Activated CD8-positive, alpha-beta T cell treated with anti-CD3 and anti-CD28 coated beads for 36 hours (primary cell): ENCODE measurements around the gene THAP3. TPM values are rescaled to one million over a fixed set of nuclear protein-coding genes. Genes with fewer than 3 reads are reported as not detected.

ENCODE experiments used
- ATAC-seq: fragments of 200-7000 bp; cut with Tn5 transposase; one replicate; pipeline ENCODE4 v1.10.0; 2021; ENCODE audit warnings: mild to moderate bottlenecking, moderate library complexity
- CTCF ChIA-PET: fragments of 350-600 bp; sonication (Branson Sonifier 250); formaldehyde crosslinking; loops from one replicate; lab custom pipeline; 2021; ENCODE audit warnings: antibody characterized with exemption; lab: Charles Lee
- POLR2A ChIA-PET: fragments of 350-600 bp; sonication (Branson Sonifier 250); formaldehyde crosslinking; loops from one replicate; lab custom pipeline; 2021; ENCODE audit warnings: antibody characterized with exemption; lab: Charles Lee
- DNase-seq: peaks from one replicate; pipeline ENCODE4 v3.0.0-alpha.2; 2020
- H3K27ac Mint-ChIP-seq: one replicate; pipeline ENCODE4 v1.8.0; 2021; ENCODE audit warnings: mild to moderate bottlenecking, mixed read lengths
- H3K27me3 Mint-ChIP-seq: one replicate; pipeline ENCODE4 v1.8.0; 2021; ENCODE audit warnings: mixed read lengths
- H3K36me3 Mint-ChIP-seq: one replicate; pipeline ENCODE4 v1.8.0; 2021; ENCODE audit warnings: low read depth, mixed read lengths
- H3K4me1 Mint-ChIP-seq: one replicate; pipeline ENCODE4 v1.8.0; 2021; ENCODE audit warnings: low read depth, mixed read lengths
- H3K4me3 Mint-ChIP-seq: one replicate; pipeline ENCODE4 v1.8.0; 2021; ENCODE audit warnings: mild to moderate bottlenecking, moderate library complexity, mixed read lengths
- H3K9me3 Mint-ChIP-seq: one replicate; pipeline ENCODE4 v1.8.0; 2021; ENCODE audit warnings: mixed read lengths
- CTCF ChIP-seq: fragments of 200-600 bp; IDR thresholded peaks from one replicate; pipeline ENCODE4 v1.8.0; 2022; ENCODE audit warnings: antibody characterized with exemption, mild to moderate bottlenecking
- intact Hi-C: fragments of 100-400 bp; cut with micrococcal nuclease; formaldehyde crosslinking; loops from one replicate; pipeline ENCODE4 v1.10.0; 2022
- total RNA-seq, 2 experiments: library from RNA; stranded (reverse); gene quantifications; one replicate each; pipeline ENCODE4 v1.2.3, GENCODE V29; 2021

Gene THAP3
- total RNA-seq, 2 experiments from 2014 or later, result 19.0 to 24.5 TPM

GRCh38 chr1:6619045-6619444, 5.6 kb upstream of the THAP3 start:
- DNase-seq, result no peak
- ChIA-PET POLR2A (no interaction called here), CTCF (no interaction called here)
- Mint-ChIP-seq H3K36me3 (peaks cover 30% of the 10 kb centered on the region), H3K27ac (no peak overlapping the region), H3K27me3 (no peaks in the 10 kb centered on the region), H3K4me3 (no peak overlapping the region), H3K9me3 (no peaks in the 10 kb centered on the region), H3K4me1 (peaks cover 7% of the 10 kb centered on the region)
- ATAC-seq, result no peak
- no peak for TF ChIP-seq CTCF
- intact Hi-C loops, result no loop called here

GRCh38 chr1:6621429-6622391, 3.0 kb upstream of the THAP3 start:
- peaks cover 32% of the 10 kb centered on the region for H3K36me3 Mint-ChIP-seq
- H3K4me3 Mint-ChIP-seq, result no peak overlapping the region
- no peak for TF ChIP-seq CTCF
- ChIA-PET POLR2A (interaction anchor here (0.9 to 1.2 kb wide), 2 partner anchors 20 to 29 kb away, joined by 3 read pairs; no protein-coding TSS in a partner anchor), CTCF (interaction anchor here (1.2 to 1.9 kb wide), 2 partner anchors 25 to 68 kb away, joined by 4 to 7 read pairs; partner anchors contain the start of gene NOL9)
- intact Hi-C loops, result no loop called here
- ATAC-seq (no peak), DNase-seq (no peak)
- H3K9me3 Mint-ChIP-seq, result no peaks in the 10 kb centered on the region
- peaks cover 15% of the 10 kb centered on the region for H3K4me1 Mint-ChIP-seq
- H3K27ac Mint-ChIP-seq, result no peak overlapping the region
- H3K27me3 Mint-ChIP-seq, result no peaks in the 10 kb centered on the region

- POLR2A ChIA-PET, result interaction anchor here (1.2 kb wide), 1 partner anchor 21 kb away, joined by 3 read pairs; no protein-coding TSS in a partner anchor
- DNase-seq, result no peak
- H3K36me3 Mint-ChIP-seq, result peaks cover 36% of the 10 kb centered on the region
Measured at GRCh38 chr1:6622396-6623152, 2.1 kb upstream of the THAP3 start.

GRCh38 chr1:6623269-6623965, 1.3 kb upstream of the THAP3 start:
- ATAC-seq, result no peak
- DNase-seq, result no peak
- no peak for TF ChIP-seq CTCF
- H3K4me3 Mint-ChIP-seq, result no peak overlapping the region
- H3K27me3 Mint-ChIP-seq, result no peaks in the 10 kb centered on the region
- ChIA-PET POLR2A (interaction anchor here (0.5 to 1.5 kb wide), 5 partner anchors 10 to 69 kb away, joined by 3 to 4 read pairs (median 3); partner anchors contain the start of genes KLHL21, NOL9 and TAS1R1), CTCF (interaction anchor here (1.6 to 2.0 kb wide), 2 partner anchors 19 to 68 kb away, joined by 4 to 7 read pairs; partner anchors contain the start of genes NOL9 and TAS1R1)
- H3K4me1 Mint-ChIP-seq, result peaks cover 26% of the 10 kb centered on the region
- no peak overlapping the region for H3K27ac Mint-ChIP-seq
- H3K9me3 Mint-ChIP-seq, result no peaks in the 10 kb centered on the region
- intact Hi-C loops, result no loop called here
- peaks cover 35% of the 10 kb centered on the region for H3K36me3 Mint-ChIP-seq

More at GRCh38 chr1:6622396-6623152, 2.1 kb upstream of the THAP3 start:
- Mint-ChIP-seq H3K4me1 (peaks cover 22% of the 10 kb centered on the region), H3K9me3 (no peaks in the 10 kb centered on the region), H3K27ac (no peak overlapping the region), H3K4me3 (no peak overlapping the region), H3K27me3 (no peaks in the 10 kb centered on the region)
- intact Hi-C loops, result no loop called here
- no peak for ATAC-seq
- no peak for TF ChIP-seq CTCF
- CTCF ChIA-PET, result interaction anchor here (1.2 to 1.6 kb wide), 2 partner anchors 18 to 24 kb away, joined by 4 read pairs; no protein-coding TSS in a partner anchor
